ENCODE data around the gene WNT2.
"Not testable (repeated sequence)": the region's sequence is repeated elsewhere in the genome, so short reads cannot be mapped to it uniquely, and the experiment has no call there.

WNT2 gene

GRCh38 chr7:117251687-117252086 lies 71.2 kb downstream of the WNT2 start:
- no peak for DNase-seq

GRCh38 chr7:117250801-117251200 lies 72.1 kb downstream of the WNT2 start:
- DNase-seq: no peak

GRCh38 chr7:117250245-117250644 lies 72.6 kb downstream of the WNT2 start:
- DNase-seq: no peak

GRCh38 chr7:117249696-117250095 lies 73.2 kb downstream of the WNT2 start:
- DNase-seq: no peak

GRCh38 chr7:117248829-117249228 lies 74.0 kb downstream of the WNT2 start:
- no peak for DNase-seq

- DNase-seq: no peak
These were observed 75.0 kb downstream of the WNT2 start for GRCh38 chr7:117247809-117248208.

- not testable (repeated sequence) for DNase-seq
These were observed 77.2 kb downstream of the WNT2 start for GRCh38 chr7:117245703-117246102.

- DNase-seq: no peak
These were observed 79.5 kb downstream of the WNT2 start for GRCh38 chr7:117243390-117243789.

GRCh38 chr7:117241088-117241487 lies 81.8 kb downstream of the WNT2 start:
- no peak for DNase-seq

GRCh38 chr7:117238937-117239336 lies 83.9 kb downstream of the WNT2 start:
- DNase-seq: no peak

GRCh38 chr7:117238472-117238871 lies 84.4 kb downstream of the WNT2 start:
- DNase-seq: no peak

- DNase-seq: no peak
These were observed 85.2 kb downstream of the WNT2 start for GRCh38 chr7:117237646-117238045.

GRCh38 chr7:117231047-117231359 lies 91.9 kb downstream of the WNT2 start:
- no peak for DNase-seq

- no peak for DNase-seq
These were observed 92.4 kb downstream of the WNT2 start for GRCh38 chr7:117230276-117231046.

GRCh38 chr7:117229350-117229749 lies 93.5 kb downstream of the WNT2 start:
- DNase-seq: no peak

- DNase-seq: no peak
These were observed 95.8 kb downstream of the WNT2 start for GRCh38 chr7:117227091-117227490.

- DNase-seq: no peak
These were observed 97.3 kb downstream of the WNT2 start for GRCh38 chr7:117225536-117225935.

All from NCI-H510A treated with DMSO at 0.1 percent for 48 hours (cell line).